ENCODE measurements around the gene HCN2.
"Not testable (repeated sequence)": the region's sequence is repeated elsewhere in the genome, so short reads cannot be mapped to it uniquely, and the experiment has no call there.

Gene HCN2

DNA sequence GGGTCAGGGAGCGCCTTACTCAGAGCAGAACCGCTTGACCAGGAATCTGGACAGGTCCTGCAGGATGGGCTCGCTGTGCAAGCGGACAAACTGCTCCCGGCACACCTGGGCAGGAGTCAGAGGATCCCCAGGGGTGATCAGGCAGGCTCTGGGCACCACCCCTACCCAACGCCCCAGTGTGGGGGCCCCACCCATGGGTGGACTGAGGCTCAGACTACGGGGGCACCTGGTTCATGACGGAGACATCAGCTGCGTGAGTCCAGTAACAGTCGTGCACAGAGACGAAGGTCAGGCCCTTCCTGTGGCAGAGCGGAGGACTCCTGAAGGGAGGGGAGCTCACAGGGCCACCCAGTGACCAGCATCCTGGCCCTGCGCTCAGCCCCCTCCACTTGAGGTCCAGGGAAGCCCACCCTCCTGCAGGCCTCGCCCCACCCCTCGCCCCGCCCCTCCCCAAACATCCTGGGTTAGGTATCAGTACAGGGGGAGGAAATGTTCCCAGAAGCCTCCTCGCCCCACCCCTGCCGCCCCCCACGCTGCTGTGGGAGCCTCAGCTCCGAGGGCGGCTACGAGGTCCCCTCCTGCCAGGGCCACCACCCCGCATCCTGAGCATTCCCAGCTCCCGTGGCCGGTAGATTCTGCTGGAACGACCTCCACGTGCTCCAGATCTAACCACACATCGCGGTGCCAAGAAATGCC is 28.0 kb downstream of the HCN2 start:
- DNase-seq (ENCODE audit: extremely low read depth in 1 of 2, low read depth in 1 of 2) = no peak

DNA sequence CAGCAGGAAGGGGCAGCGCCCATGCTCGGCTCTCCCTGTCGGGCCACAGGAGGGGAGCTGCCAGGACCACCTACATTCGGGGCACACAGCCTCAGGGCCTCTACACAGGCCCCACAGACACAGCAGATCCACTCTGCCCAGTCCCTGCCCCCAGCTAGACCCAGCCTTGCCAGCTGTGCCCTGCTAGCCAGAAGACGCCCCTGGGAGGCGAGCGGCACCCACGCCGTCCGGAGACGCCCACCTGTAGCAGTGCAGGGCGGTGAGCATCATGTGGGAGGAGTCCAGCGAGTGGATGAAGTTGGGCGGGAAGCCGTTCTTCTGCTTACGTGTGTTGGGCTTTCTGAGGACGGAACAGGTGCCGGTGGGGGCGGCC is 28.6 kb downstream of the HCN2 start:
- no peak for DNase-seq (ENCODE audit: extremely low read depth in 1 of 2, low read depth in 1 of 2)

- no peak for DNase-seq (ENCODE audit: extremely low read depth in 1 of 2, low read depth in 1 of 2)
These were observed 29.1 kb downstream of the HCN2 start for GRCh38 chr19:618674-619285.

DNA sequence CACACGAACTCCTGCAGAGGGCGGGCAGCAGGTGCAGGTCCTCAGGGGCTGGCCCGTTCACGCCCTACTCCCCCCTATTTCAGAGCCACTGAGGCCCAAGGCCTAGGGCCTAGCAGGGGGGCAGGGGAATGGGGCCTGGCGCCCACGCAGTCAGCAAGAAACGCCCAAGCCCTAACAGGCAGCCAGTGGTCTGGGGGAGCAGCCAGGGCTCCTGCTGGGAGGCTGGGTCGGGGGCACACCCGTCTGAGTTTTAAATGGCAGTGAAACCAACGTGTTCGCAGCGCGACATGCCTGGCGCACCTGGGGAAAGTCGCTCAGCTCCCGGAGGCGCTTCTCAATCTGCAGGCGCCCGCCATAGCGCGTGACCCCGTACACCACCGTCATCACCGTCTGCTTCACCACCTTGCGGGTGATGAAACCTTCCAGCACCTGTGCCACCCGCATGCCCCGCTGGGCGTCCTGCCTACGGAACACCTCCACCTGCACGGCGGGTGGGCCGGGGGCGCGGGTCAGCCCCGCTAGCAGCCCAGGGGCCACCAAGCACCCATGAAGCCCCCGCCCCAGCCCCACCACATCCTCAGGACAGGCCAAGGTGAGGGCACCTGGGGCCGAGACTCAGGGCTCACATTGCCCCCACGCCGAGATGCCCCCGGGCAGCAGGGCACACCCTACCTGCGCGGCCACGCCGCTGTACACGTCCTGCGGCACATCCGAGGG is 29.8 kb downstream of the HCN2 start:
- no peak for DNase-seq (ENCODE audit: extremely low read depth in 1 of 2, low read depth in 1 of 2)

DNA sequence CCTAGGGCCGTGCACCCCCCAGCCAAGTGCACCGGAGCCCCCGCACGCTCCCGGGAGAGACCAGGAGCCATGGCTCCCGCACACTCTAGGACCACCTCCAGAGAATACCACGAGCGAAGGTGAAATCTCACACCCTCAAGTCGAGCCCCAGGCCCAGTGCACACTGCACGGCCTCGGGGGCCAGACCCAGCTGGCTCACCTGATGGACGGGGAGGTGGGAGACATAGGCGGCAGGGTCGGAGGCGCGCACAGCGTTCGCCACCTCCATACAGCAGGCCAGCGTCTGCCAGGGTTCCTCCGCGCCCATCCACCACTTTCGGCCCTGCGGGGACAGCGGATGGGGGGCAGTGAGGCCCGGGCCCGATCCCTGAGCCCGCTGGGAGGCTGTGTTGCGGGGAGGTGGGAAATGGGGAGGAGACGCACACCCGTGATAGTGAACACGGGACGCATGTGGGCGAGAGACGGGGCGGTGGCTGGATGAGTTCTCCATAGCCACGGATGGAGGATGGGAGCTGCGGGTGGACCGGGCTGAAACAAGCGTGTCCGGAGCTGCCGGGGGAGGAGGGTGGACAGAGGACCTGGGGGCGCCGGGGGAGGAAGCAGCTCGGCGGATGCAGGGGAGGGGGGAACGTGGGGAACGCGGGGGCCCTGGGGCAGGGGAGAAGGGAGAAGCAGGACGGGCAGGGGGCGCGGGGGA is 30.6 kb downstream of the HCN2 start:
- DNase-seq (ENCODE audit: extremely low read depth in 1 of 2, low read depth in 1 of 2) = no peak

DNA sequence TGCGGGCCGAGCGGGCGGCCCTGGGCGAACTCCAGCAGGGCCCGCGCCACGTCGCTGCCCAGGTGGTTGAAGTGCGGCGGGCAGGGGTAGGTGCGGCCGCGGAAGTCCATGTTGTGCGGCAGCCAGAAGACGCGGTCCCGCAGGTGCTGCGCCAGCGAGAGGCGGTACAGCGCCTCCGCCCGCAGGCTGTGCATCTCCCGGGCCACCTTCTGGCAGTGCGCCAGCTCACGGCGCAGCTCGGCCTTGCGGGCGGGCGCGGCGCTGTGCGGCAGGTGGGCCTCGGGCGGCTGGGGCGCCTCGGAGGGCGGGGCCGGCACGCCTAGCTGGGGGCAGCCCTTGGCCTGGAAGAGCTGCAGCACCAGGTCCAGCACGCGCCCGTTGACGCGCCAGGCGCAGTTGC is 31.5 kb downstream of the HCN2 start:
- DNase-seq (ENCODE audit: extremely low read depth in 1 of 2, low read depth in 1 of 2) = not testable (repeated sequence)

GRCh38 chr19:621819-622218 is 32.1 kb downstream of the HCN2 start:
- DNase-seq (ENCODE audit: extremely low read depth in 1 of 2, low read depth in 1 of 2) = no peak

DNA sequence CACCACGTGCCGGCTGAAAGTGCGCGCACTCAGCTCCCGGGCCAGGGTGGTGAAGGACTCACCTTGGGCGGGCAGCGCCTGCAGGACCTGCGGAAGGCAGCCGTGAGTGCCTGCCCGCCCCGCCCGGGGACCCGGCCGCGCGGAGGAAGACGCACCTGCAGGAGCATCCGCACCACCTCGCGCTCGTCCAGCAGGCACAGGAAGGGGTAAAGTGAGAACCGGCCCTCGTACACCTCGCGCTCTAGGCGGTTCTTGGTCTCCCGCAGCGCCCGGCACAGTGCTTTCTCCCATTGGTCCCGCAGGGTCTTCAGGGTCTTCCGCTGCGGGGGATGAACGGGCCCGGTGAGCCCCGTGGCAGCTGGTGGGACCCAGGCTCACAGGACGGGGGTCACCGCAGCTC is 33.0 kb downstream of the HCN2 start:
- DNase-seq (ENCODE audit: extremely low read depth in 1 of 2, low read depth in 1 of 2) = no peak

- no peak for DNase-seq (ENCODE audit: extremely low read depth in 1 of 2, low read depth in 1 of 2)
These were observed 33.7 kb downstream of the HCN2 start for GRCh38 chr19:623175-623916.

GRCh38 chr19:623974-624373 is 34.3 kb downstream of the HCN2 start:
- no peak for DNase-seq (ENCODE audit: extremely low read depth in 1 of 2, low read depth in 1 of 2)

- no peak for DNase-seq (ENCODE audit: extremely low read depth in 1 of 2, low read depth in 1 of 2)
These were observed 34.9 kb downstream of the HCN2 start for GRCh38 chr19:624433-625109.

DNA sequence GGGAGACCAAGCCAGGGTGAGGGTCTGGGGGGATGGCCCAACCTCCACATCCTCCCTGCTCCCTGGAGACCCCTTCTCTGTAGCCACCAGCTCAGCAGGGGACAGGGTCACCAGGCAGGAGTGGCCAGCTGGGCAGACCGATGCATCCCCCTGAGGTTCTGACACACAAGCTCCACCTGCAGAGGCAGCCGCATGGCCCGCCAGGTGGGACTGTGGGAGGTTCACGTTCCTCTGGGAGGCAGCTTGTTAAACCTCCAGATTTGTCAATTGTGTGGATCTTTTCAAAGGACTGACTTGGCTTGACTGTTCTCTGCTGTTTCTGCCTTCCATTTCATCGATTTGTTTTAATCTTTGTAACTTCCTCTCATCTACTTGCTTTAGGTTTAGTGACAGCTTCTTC is 35.6 kb downstream of the HCN2 start:
- DNase-seq (ENCODE audit: extremely low read depth in 1 of 2, low read depth in 1 of 2) = no peak

- DNase-seq (ENCODE audit: extremely low read depth in 1 of 2, low read depth in 1 of 2) = not testable (repeated sequence)
These were observed 36.9 kb downstream of the HCN2 start for GRCh38 chr19:626566-626965.

DNA sequence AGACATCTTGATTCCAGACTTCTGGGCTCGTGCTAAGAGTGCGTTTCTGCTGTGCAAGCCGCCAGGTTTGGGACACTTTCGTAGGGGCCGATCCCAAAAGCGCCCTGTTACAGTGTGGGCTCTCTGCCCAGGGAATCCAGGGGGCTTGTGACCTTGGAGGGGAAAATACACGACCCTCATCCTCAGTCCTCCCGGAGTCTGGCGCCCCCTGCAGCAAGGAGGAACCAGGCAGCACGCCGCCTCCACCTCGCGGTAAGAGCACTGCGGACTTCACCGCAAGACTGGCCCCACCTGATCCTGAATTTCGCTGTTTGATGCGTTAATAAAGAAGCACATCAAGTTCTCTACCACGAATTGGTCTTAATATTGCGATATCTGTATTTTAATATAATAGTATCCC is 38.5 kb downstream of the HCN2 start:
- DNase-seq (ENCODE audit: extremely low read depth in 1 of 2, low read depth in 1 of 2) = no peak

GRCh38 chr19:629515-629914 is 39.8 kb downstream of the HCN2 start:
- not testable (repeated sequence) for DNase-seq (ENCODE audit: extremely low read depth in 1 of 2, low read depth in 1 of 2)

- DNase-seq (ENCODE audit: extremely low read depth in 1 of 2, low read depth in 1 of 2) = no peak
These were observed 40.5 kb downstream of the HCN2 start for GRCh38 chr19:629961-630714.

DNA sequence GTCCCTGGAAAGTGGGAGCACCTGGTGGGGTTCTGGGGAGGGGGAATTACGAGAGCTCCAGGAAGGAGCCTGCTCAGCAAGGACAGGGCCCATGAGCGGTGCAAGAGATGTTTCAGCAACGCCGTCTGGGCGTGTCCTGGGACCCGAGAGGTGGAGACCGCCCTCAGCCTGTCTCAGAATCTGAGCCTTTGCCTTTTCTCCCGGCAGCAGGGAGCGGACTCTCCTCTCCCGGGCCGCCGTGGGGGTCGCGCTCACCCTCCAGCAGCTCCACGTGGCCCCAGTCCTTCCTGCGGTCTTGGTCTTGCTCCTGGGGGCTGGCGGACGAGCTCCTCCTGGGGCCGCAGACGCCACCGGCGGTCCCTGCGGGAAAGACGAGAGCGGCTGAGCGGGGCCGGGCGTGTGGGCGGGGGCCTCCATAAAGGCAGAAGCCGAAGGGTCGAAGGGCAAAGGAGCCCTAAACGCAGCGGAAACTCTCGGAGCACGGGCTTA is 42.9 kb downstream of the HCN2 start:
- DNase-seq (ENCODE audit: extremely low read depth in 1 of 2, low read depth in 1 of 2) = no peak

DNA sequence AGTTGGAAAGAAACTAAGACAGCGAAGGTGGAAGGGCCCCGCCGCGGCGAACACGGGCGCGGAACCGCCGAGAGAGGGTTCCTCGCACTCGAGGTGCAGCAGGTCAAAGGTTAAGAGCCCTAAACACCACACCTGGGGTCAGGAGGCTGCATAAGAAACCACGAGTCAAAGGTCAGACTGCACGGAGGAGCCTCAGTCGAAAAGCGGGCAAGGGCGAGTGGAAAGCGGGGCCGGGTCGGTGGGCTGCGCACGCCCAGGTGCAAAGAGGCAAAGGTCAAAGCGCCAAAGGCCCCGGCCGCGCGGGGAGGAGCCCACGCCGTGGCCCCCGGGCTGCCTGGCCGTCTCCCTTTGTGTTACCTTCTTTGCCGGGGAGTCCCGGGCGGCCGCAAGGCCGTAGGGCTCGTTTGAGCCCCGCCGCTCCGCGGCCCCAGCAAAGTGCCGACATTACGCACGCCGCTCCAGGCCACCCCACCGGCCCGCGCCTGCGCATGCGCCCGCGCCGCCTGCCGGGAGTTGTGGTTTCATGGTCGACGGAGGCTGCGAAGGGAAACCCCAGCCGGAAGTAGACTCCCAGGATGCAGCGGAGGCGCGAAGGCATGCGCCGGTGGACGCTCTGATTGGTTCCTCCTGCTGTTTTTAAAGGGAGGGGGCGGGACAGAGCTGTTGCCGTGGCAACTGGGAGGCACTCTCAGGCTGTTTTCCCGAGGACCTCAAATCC is 43.5 kb downstream of the HCN2 start, which contains the start of gene POLRMT:
POLRMT (minus strand) TSS at position 470 of the 718 bp plus-strand sequence; CDS start at position 445, 25 bp downstream.
- DNase-seq (ENCODE audit: extremely low read depth in 1 of 2, low read depth in 1 of 2) = peak; percentile 89 to 93
